Breast epithelium (tissue), 3 donors: ENCODE results near the gene SLC12A5.

Experiments used
- CTCF ChIP-seq, 3 donors: fragments of 450-650 bp; IDR thresholded peaks; one replicate each; pipeline ENCODE4 v1.5.1; 2016 to 2017; ENCODE audit warnings: antibody characterized with exemption in 3 of 3, mild to moderate bottlenecking in 3 of 3, moderate library complexity in 3 of 3
- POLR2A ChIP-seq: fragments of 450-650 bp; IDR thresholded peaks from one replicate; pipeline ENCODE4 v1.6.1; 2016; ENCODE audit warnings: antibody characterized with exemption, mild to moderate bottlenecking, moderate library complexity
- POLR2AphosphoS5 ChIP-seq, 3 donors: sonication (generic); formaldehyde crosslinking; IDR thresholded peaks; one replicate each; pipeline ENCODE4 v1.6.1; 2017; ENCODE audit warnings: antibody characterized with exemption in 3 of 3

GRCh38 chr20:46040902-46041535, 12.0 kb downstream of the SLC12A5 start:
- no peak for TF ChIP-seq CTCF (IDR thresholded peaks at IDR 0.05)
- TF ChIP-seq POLR2A: no peak
- TF ChIP-seq POLR2AphosphoS5 (IDR thresholded peaks at IDR 0.05): no peak
